KOPT-K1 (cell line): ENCODE results near the gene ANKRD55.

Source experiments
- H3K27ac ChIP-seq: fragments of 200-600 bp; sonication (generic); 2 replicates; pipeline ENCODE4 v1.5.1; 2016; ENCODE audit warnings: antibody characterized with exemption, mild to moderate bottlenecking, low read depth, low read length; ENCODE audit not compliant: poor library complexity, severe bottlenecking
- H3K36me3 ChIP-seq: fragments of 200-600 bp; sonication (generic); 2 replicates; pipeline ENCODE4 v1.5.1; 2017; ENCODE audit warnings: antibody characterized with exemption, mild to moderate bottlenecking, low read length, moderate library complexity; ENCODE audit not compliant: insufficient read depth
- H3K9me3 ChIP-seq: fragments of 200-600 bp; sonication (generic); 2 replicates; pipeline ENCODE4 v1.5.1; 2017; ENCODE audit warnings: antibody characterized with exemption, low read length, mild to moderate bottlenecking; ENCODE audit not compliant: insufficient read depth, poor library complexity, severe bottlenecking

The ANKRD55 gene

GRCh38 chr5:56176155-56176798 lies 56.9 kb downstream of the ANKRD55 start:
- no peaks in the 10 kb centered on the region for H3K9me3 ChIP-seq
- no peaks in the 10 kb centered on the region for H3K36me3 ChIP-seq
- no peak overlapping the region for H3K27ac ChIP-seq

- Histone ChIP-seq H3K36me3 (no peaks in the 10 kb centered on the region), H3K27ac (no peak overlapping the region), H3K9me3 (no peaks in the 10 kb centered on the region)
Observed at GRCh38 chr5:56175488-56175887, 57.6 kb downstream of the ANKRD55 start.

- no peaks in the 10 kb centered on the region for H3K9me3 ChIP-seq
- no peaks in the 10 kb centered on the region for H3K36me3 ChIP-seq
- no peak overlapping the region for H3K27ac ChIP-seq
Observed at GRCh38 chr5:56175021-56175420, 58.1 kb downstream of the ANKRD55 start.

- Histone ChIP-seq H3K27ac (no peak overlapping the region), H3K36me3 (no peaks in the 10 kb centered on the region), H3K9me3 (no peaks in the 10 kb centered on the region)
Observed at GRCh38 chr5:56172241-56172640, 60.9 kb downstream of the ANKRD55 start.

- Histone ChIP-seq H3K9me3 (no peaks in the 10 kb centered on the region), H3K36me3 (no peaks in the 10 kb centered on the region), H3K27ac (no peak overlapping the region)
Observed at GRCh38 chr5:56170557-56170956, 62.6 kb downstream of the ANKRD55 start.

- no peaks in the 10 kb centered on the region for H3K36me3 ChIP-seq
- no peak overlapping the region for H3K27ac ChIP-seq
- no peaks in the 10 kb centered on the region for H3K9me3 ChIP-seq
Observed at GRCh38 chr5:56169949-56170348, 63.2 kb downstream of the ANKRD55 start.

GRCh38 chr5:56169281-56169680 lies 63.8 kb downstream of the ANKRD55 start:
- Histone ChIP-seq H3K27ac (no peak overlapping the region), H3K36me3 (no peaks in the 10 kb centered on the region), H3K9me3 (no peaks in the 10 kb centered on the region)

- Histone ChIP-seq H3K9me3 (no peaks in the 10 kb centered on the region), H3K36me3 (no peaks in the 10 kb centered on the region), H3K27ac (no peak overlapping the region)
Observed at GRCh38 chr5:56168066-56168478, 65.1 kb downstream of the ANKRD55 start.

GRCh38 chr5:56167519-56167918 lies 65.6 kb downstream of the ANKRD55 start:
- Histone ChIP-seq H3K9me3 (no peaks in the 10 kb centered on the region), H3K27ac (no peak overlapping the region), H3K36me3 (no peaks in the 10 kb centered on the region)

- Histone ChIP-seq H3K9me3 (no peaks in the 10 kb centered on the region), H3K36me3 (no peaks in the 10 kb centered on the region), H3K27ac (no peak overlapping the region)
Observed at GRCh38 chr5:56166671-56167385, 66.3 kb downstream of the ANKRD55 start.

GRCh38 chr5:56164376-56164775 lies 68.8 kb downstream of the ANKRD55 start:
- H3K9me3 ChIP-seq: no peaks in the 10 kb centered on the region
- H3K27ac ChIP-seq: no peak overlapping the region

GRCh38 chr5:56161927-56162326 lies 71.2 kb downstream of the ANKRD55 start:
- Histone ChIP-seq H3K27ac (no peak overlapping the region), H3K36me3 (no peaks in the 10 kb centered on the region), H3K9me3 (no peaks in the 10 kb centered on the region)

More at GRCh38 chr5:56164376-56164775, 68.8 kb downstream of the ANKRD55 start:
- no peaks in the 10 kb centered on the region for H3K36me3 ChIP-seq

GRCh38 chr5:56161439-56161823 lies 71.7 kb downstream of the ANKRD55 start:
- Histone ChIP-seq H3K9me3 (no peaks in the 10 kb centered on the region), H3K27ac (no peak overlapping the region), H3K36me3 (no peaks in the 10 kb centered on the region)

- Histone ChIP-seq H3K9me3 (no peaks in the 10 kb centered on the region), H3K27ac (no peak overlapping the region), H3K36me3 (no peaks in the 10 kb centered on the region)
Observed at GRCh38 chr5:56160723-56161438, 72.2 kb downstream of the ANKRD55 start.

- H3K27ac ChIP-seq: no peak overlapping the region
- H3K9me3 ChIP-seq: no peaks in the 10 kb centered on the region
Observed at GRCh38 chr5:56159521-56159947, 73.6 kb downstream of the ANKRD55 start.

More at GRCh38 chr5:56159521-56159947, 73.6 kb downstream of the ANKRD55 start:
- H3K36me3 ChIP-seq: no peaks in the 10 kb centered on the region
